CD8-positive, alpha-beta memory T cell (primary cell): Measurements from ENCODE around the gene EDEM3. TPM values are rescaled to one million over a fixed set of nuclear protein-coding genes. Genes with fewer than 3 reads are reported as not detected.

Experiments used
- CTCF ChIA-PET: fragments of 350-600 bp; sonication (Branson Sonifier 250); formaldehyde crosslinking; loops from one replicate; lab custom pipeline; 2021; ENCODE audit warnings: antibody characterized with exemption; lab: Charles Lee
- POLR2A ChIA-PET: fragments of 350-600 bp; sonication (Branson Sonifier 250); formaldehyde crosslinking; loops from one replicate; lab custom pipeline; 2021; ENCODE audit warnings: antibody characterized with exemption; lab: Charles Lee
- DNase-seq, 5 donors: peaks; one replicate each; pipeline versions ENCODE4 v3.0.0 to v3.0.0-alpha.2; 2020 to 2022; ENCODE audit warnings: mixed read lengths in 1 of 5
- H3K27ac ChIP-seq: one replicate; pipeline ENCODE4 v1.7.0; 2013; ENCODE audit warnings: low read depth, mild to moderate bottlenecking, low read length, moderate library complexity
- H3K27me3 ChIP-seq: 2 replicates; pipeline ENCODE4 v1.7.0; 2013; ENCODE audit warnings: low read length, mild to moderate bottlenecking; ENCODE audit not compliant: insufficient read depth, poor library complexity, severe bottlenecking
- H3K36me3 ChIP-seq: 2 replicates; pipeline ENCODE4 v1.7.0; 2013; ENCODE audit warnings: mild to moderate bottlenecking, low read length, moderate library complexity; ENCODE audit not compliant: insufficient read depth
- H3K4me1 ChIP-seq: 2 replicates; pipeline ENCODE4 v1.7.0; 2013; ENCODE audit warnings: mild to moderate bottlenecking, low read length, moderate library complexity; ENCODE audit not compliant: insufficient read depth
- H3K4me3 ChIP-seq: 2 replicates; pipeline ENCODE4 v1.7.0; 2013; ENCODE audit warnings: mild to moderate bottlenecking, low read length
- H3K9me3 ChIP-seq: 2 replicates; pipeline ENCODE4 v1.7.0; 2013; ENCODE audit warnings: mild to moderate bottlenecking, low read length
- H3K27ac Mint-ChIP-seq, 8 donors: one replicate each; pipeline ENCODE4 v1.8.0; 2020 to 2021; ENCODE audit warnings: mixed read lengths in 8 of 8, mild to moderate bottlenecking in 6 of 8, inconsistent platforms in 3 of 8, moderate library complexity in 3 of 8
- H3K27me3 Mint-ChIP-seq, 2 donors: one replicate each; pipeline ENCODE4 v1.8.0; 2020 to 2021; ENCODE audit warnings: mixed read lengths in 2 of 2, mild to moderate bottlenecking in 1 of 2, moderate library complexity in 1 of 2
- H3K36me3 Mint-ChIP-seq, 3 donors: one replicate each; pipeline ENCODE4 v1.8.0; 2020 to 2021; ENCODE audit warnings: mixed read lengths in 3 of 3, inconsistent platforms in 1 of 3, mild to moderate bottlenecking in 1 of 3
- H3K4me1 Mint-ChIP-seq, 3 donors: one replicate each; pipeline ENCODE4 v1.8.0; 2020 to 2021; ENCODE audit warnings: mixed read lengths in 3 of 3, inconsistent platforms in 1 of 3, mild to moderate bottlenecking in 1 of 3
- H3K4me3 Mint-ChIP-seq, 7 donors: one replicate each; pipeline ENCODE4 v1.8.0; 2020 to 2021; ENCODE audit warnings: mixed read lengths in 7 of 7, mild to moderate bottlenecking in 6 of 7, moderate library complexity in 4 of 7, inconsistent platforms in 2 of 7
- H3K9me3 Mint-ChIP-seq, 5 donors: one replicate each; pipeline ENCODE4 v1.8.0; 2020 to 2022; ENCODE audit warnings: mixed read lengths in 5 of 5, mild to moderate bottlenecking in 3 of 5, moderate library complexity in 2 of 5, inconsistent platforms in 1 of 5
- polyA plus RNA-seq: library from polyadenylated mRNA; unstranded; fragments of 300-500 nt; fragmentation: Illumina TruSeq; gene quantifications from one replicate; pipeline ENCODE4 v1.2.3, GENCODE V29; 2021
- total RNA-seq, 2 experiments: library from RNA; stranded (reverse); gene quantifications; one replicate each; pipeline ENCODE4 v1.2.3, GENCODE V29; 2021

The EDEM3 gene
- total and polyA plus RNA-seq, 3 experiments from 2014 or later: 12.1 to 24.9 (median 20.1) TPM

- no peak overlapping the region for H3K4me3 ChIP-seq
- Mint-ChIP-seq H3K27ac (no peak overlapping the region), H3K9me3 (no peaks in the 10 kb centered on the region), H3K4me1 (peaks cover 4 to 11% (median 5%) of the 10 kb centered on the region in 3 donors), H3K27me3 (no peaks in the 10 kb centered on the region), H3K36me3 (peaks cover 4 to 79% (median 20%) of the 10 kb centered on the region in 3 donors), H3K4me3 (no peak overlapping the region)
- CTCF ChIA-PET: interaction anchor here (2.1 kb wide), 1 partner anchor 257 kb away, joined by 4 read pairs; no protein-coding TSS in a partner anchor
- H3K4me1 ChIP-seq: no peaks in the 10 kb centered on the region
- DNase-seq: no peak
- H3K27me3 ChIP-seq: no peaks in the 10 kb centered on the region
- POLR2A ChIA-PET: no interaction called here
- H3K27ac ChIP-seq: no peak overlapping the region
- H3K9me3 ChIP-seq: no peaks in the 10 kb centered on the region
- peaks cover 17% of the 10 kb centered on the region for H3K36me3 ChIP-seq
These were observed 29.8 kb downstream of the EDEM3 start for GRCh38 chr1:184724843-184725242.

GRCh38 chr1:184716158-184716557, 38.5 kb downstream of the EDEM3 start:
- Mint-ChIP-seq H3K4me3 (no peak overlapping the region), H3K4me1 (peaks cover 0 to 1% (median 0%) of the 10 kb centered on the region in 3 donors), H3K27me3 (no peaks in the 10 kb centered on the region), H3K27ac (peak overlapping the region in 1 of 8 donors; percentile 2), H3K36me3 (peaks cover 0 to 80% (median 17%) of the 10 kb centered on the region in 3 donors), H3K9me3 (no peaks in the 10 kb centered on the region)
- no peaks in the 10 kb centered on the region for H3K27me3 ChIP-seq
- H3K27ac ChIP-seq: no peak overlapping the region
- CTCF ChIA-PET: no interaction called here
- H3K4me3 ChIP-seq: no peak overlapping the region
- POLR2A ChIA-PET: no interaction called here
- DNase-seq: no peak
- no peaks in the 10 kb centered on the region for H3K9me3 ChIP-seq
- H3K4me1 ChIP-seq: no peaks in the 10 kb centered on the region
- H3K36me3 ChIP-seq: peaks cover 34% of the 10 kb centered on the region

GRCh38 chr1:184709418-184709817, 45.2 kb downstream of the EDEM3 start:
- CTCF ChIA-PET: no interaction called here
- no peak overlapping the region for H3K4me3 ChIP-seq
- DNase-seq: no peak
- Mint-ChIP-seq H3K27me3 (no peaks in the 10 kb centered on the region), H3K27ac (peak overlapping the region in 4 of 8 donors; percentile 12 to 95 (median 41)), H3K9me3 (no peaks in the 10 kb centered on the region), H3K4me1 (peaks cover 1 to 11% (median 5%) of the 10 kb centered on the region in 3 donors), H3K4me3 (no peak overlapping the region), H3K36me3 (peaks cover 10 to 83% (median 24%) of the 10 kb centered on the region in 3 donors)
- POLR2A ChIA-PET: no interaction called here
- peaks cover 49% of the 10 kb centered on the region for H3K36me3 ChIP-seq
- H3K4me1 ChIP-seq: no peaks in the 10 kb centered on the region
- no peaks in the 10 kb centered on the region for H3K9me3 ChIP-seq
- H3K27me3 ChIP-seq: no peaks in the 10 kb centered on the region
- no peak overlapping the region for H3K27ac ChIP-seq

- no peak overlapping the region for H3K4me3 ChIP-seq
- H3K27me3 ChIP-seq: no peaks in the 10 kb centered on the region
- no peak for DNase-seq
- H3K27ac ChIP-seq: no peak overlapping the region
- peaks cover 16 to 82% (median 24%) of the 10 kb centered on the region in 3 donors for H3K36me3 Mint-ChIP-seq
- no peaks in the 10 kb centered on the region for H3K27me3 Mint-ChIP-seq
- H3K4me1 Mint-ChIP-seq: peaks cover 2 to 17% (median 9%) of the 10 kb centered on the region in 3 donors
- no peaks in the 10 kb centered on the region for H3K9me3 ChIP-seq
- H3K36me3 ChIP-seq: peaks cover 46% of the 10 kb centered on the region
- H3K4me1 ChIP-seq: no peaks in the 10 kb centered on the region
- no peaks in the 10 kb centered on the region for H3K9me3 Mint-ChIP-seq
- POLR2A ChIA-PET: no interaction called here
- H3K4me3 Mint-ChIP-seq: no peak overlapping the region
- peak overlapping the region in 6 of 8 donors; percentile 3 to 95 (median 30) for H3K27ac Mint-ChIP-seq
- CTCF ChIA-PET: no interaction called here
These were observed 46.5 kb downstream of the EDEM3 start for GRCh38 chr1:184708084-184708676.

GRCh38 chr1:184705271-184705670, 49.4 kb downstream of the EDEM3 start:
- POLR2A ChIA-PET: no interaction called here
- no peak for DNase-seq

GRCh38 chr1:184701816-184702215, 52.8 kb downstream of the EDEM3 start:
- Histone ChIP-seq H3K36me3 (peaks cover 14% of the 10 kb centered on the region), H3K4me3 (no peak overlapping the region), H3K9me3 (no peaks in the 10 kb centered on the region), H3K4me1 (no peaks in the 10 kb centered on the region), H3K27me3 (no peaks in the 10 kb centered on the region), H3K27ac (no peak overlapping the region)
- CTCF ChIA-PET: no interaction called here
- DNase-seq: no peak
- Mint-ChIP-seq H3K27me3 (no peaks in the 10 kb centered on the region), H3K4me1 (peaks cover 9 to 21% (median 17%) of the 10 kb centered on the region in 3 donors), H3K27ac (peak overlapping the region in 2 of 8 donors; percentile 62 to 72), H3K4me3 (no peak overlapping the region), H3K9me3 (no peaks in the 10 kb centered on the region), H3K36me3 (peaks cover 13 to 79% (median 19%) of the 10 kb centered on the region in 3 donors)
- POLR2A ChIA-PET: no interaction called here

More at GRCh38 chr1:184705271-184705670, 49.4 kb downstream of the EDEM3 start:
- Histone ChIP-seq H3K27me3 (no peaks in the 10 kb centered on the region), H3K36me3 (peaks cover 39% of the 10 kb centered on the region), H3K27ac (no peak overlapping the region), H3K4me1 (no peaks in the 10 kb centered on the region), H3K4me3 (no peak overlapping the region), H3K9me3 (no peaks in the 10 kb centered on the region)
- H3K4me3 Mint-ChIP-seq: no peak overlapping the region
- peaks cover 2 to 19% (median 9%) of the 10 kb centered on the region in 3 donors for H3K4me1 Mint-ChIP-seq
- H3K27ac Mint-ChIP-seq: peak overlapping the region in 1 of 8 donors; percentile 35
- CTCF ChIA-PET: no interaction called here
- H3K9me3 Mint-ChIP-seq: no peaks in the 10 kb centered on the region
- H3K27me3 Mint-ChIP-seq: no peaks in the 10 kb centered on the region
- peaks cover 23 to 82% (median 28%) of the 10 kb centered on the region in 3 donors for H3K36me3 Mint-ChIP-seq

GRCh38 chr1:184698969-184699368, 55.7 kb downstream of the EDEM3 start:
- Histone ChIP-seq H3K27me3 (no peaks in the 10 kb centered on the region), H3K9me3 (no peaks in the 10 kb centered on the region), H3K27ac (no peak overlapping the region), H3K36me3 (peaks cover 11% of the 10 kb centered on the region), H3K4me3 (no peak overlapping the region), H3K4me1 (no peaks in the 10 kb centered on the region)
- no peak for DNase-seq
- Mint-ChIP-seq H3K36me3 (peaks cover 16 to 80% (median 33%) of the 10 kb centered on the region in 3 donors), H3K9me3 (no peaks in the 10 kb centered on the region), H3K4me3 (no peak overlapping the region), H3K27ac (peak overlapping the region in 4 of 8 donors; percentile 13 to 76 (median 54)), H3K4me1 (peaks cover 12 to 29% (median 17%) of the 10 kb centered on the region in 3 donors), H3K27me3 (no peaks in the 10 kb centered on the region)
- CTCF ChIA-PET: no interaction called here
- POLR2A ChIA-PET: no interaction called here

- H3K9me3 ChIP-seq: no peaks in the 10 kb centered on the region
- Mint-ChIP-seq H3K9me3 (no peaks in the 10 kb centered on the region), H3K36me3 (peaks cover 13 to 82% (median 36%) of the 10 kb centered on the region in 3 donors), H3K4me1 (peaks cover 10 to 24% (median 13%) of the 10 kb centered on the region in 3 donors), H3K27ac (peak overlapping the region in 2 of 8 donors; percentile 1 to 12), H3K4me3 (no peak overlapping the region), H3K27me3 (no peaks in the 10 kb centered on the region)
- no peaks in the 10 kb centered on the region for H3K27me3 ChIP-seq
- no peak overlapping the region for H3K4me3 ChIP-seq
- H3K27ac ChIP-seq: no peak overlapping the region
- ChIA-PET CTCF (no interaction called here), POLR2A (no interaction called here)
- no peaks in the 10 kb centered on the region for H3K4me1 ChIP-seq
- peaks cover 14% of the 10 kb centered on the region for H3K36me3 ChIP-seq
- DNase-seq: no peak
These were observed 56.6 kb downstream of the EDEM3 start for GRCh38 chr1:184698016-184698415.
